ENCODE measurements around the gene TOMM6. TPM values are rescaled to one million over a fixed set of nuclear protein-coding genes. Genes with fewer than 3 reads are reported as not detected.

The TOMM6 gene
- polyA plus RNA-seq, 1 donor from 2014 or later = 184 TPM

DNA sequence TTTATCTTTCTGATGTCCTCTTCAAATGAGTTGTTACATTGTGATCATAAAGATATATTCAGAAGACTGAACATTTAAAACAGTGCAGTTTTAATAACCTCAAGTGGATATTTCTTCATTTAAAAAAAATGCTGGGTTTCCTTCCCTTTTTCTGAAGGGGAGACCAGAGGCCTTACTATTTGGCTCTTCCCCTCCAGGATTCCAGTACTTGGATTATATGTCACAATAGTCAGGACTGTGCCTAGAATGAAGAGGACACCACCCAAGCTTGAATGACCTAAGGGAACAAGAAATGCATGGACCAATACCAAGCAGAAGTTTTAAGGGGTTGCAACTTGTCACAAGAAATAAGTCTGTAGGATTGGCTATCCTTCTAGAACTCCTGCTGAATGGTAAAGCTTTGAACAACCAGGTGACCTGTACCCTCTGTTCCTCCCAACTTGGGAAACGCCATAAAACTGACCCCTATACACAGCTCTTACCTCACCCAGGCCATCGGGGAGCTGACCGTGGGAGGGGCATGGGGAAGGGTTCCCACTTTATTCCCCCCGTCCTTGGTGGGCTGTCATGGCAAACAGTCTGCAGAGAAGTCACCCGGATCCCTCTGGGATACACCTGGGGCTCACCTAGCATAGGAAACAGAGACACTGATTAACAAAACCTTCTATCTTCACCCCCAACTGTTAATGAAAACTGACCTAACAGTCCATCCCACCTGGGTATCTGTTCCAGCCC lies 9.8 kb upstream of the TOMM6 start:
- Histone ChIP-seq H3K9ac (ENCODE audit: low read length) (no peak overlapping the region), H3K4me3 (ENCODE audit: low read length) (no peak overlapping the region), H3K9me2 (ENCODE audit: insufficient read depth, low read length) (no peaks in the 10 kb centered on the region), H3K27me3 (ENCODE audit: insufficient read depth, low read depth, low read length) (no peaks in the 10 kb centered on the region), H3K36me3 (ENCODE audit: insufficient read depth, low read length) (no peaks in the 10 kb centered on the region), H2AFZ (ENCODE audit: low read depth, low read length) (no peak overlapping the region), H4K20me1 (ENCODE audit: insufficient read depth) (no peaks in the 10 kb centered on the region), H3K27ac (ENCODE audit: low read length) (no peak overlapping the region), H3K79me2 (replicated peaks; ENCODE audit: insufficient read depth, low read length) (no peaks in the 10 kb centered on the region), H3K9me3 (ENCODE audit: low read length) (no peaks in the 10 kb centered on the region), H3K4me2 (ENCODE audit: low read length) (no peak overlapping the region), H3F3A (ENCODE audit: insufficient read depth, low read length, poor library complexity, severe bottlenecking) (no peaks in the 10 kb centered on the region)
- TF ChIP-seq POLR2AphosphoS5 (IDR thresholded peaks at IDR 0.05) (no peak), REST (IDR thresholded peaks at IDR 0.05; ENCODE audit: borderline replicate concordance) (no peak), TAF1 (IDR thresholded peaks at IDR 0.05; ENCODE audit: low read depth) (no peak), RAD21 (conservative IDR thresholded peaks at IDR 0.05) (no peak), MXI1 (conservative IDR thresholded peaks at IDR 0.05; ENCODE audit: poor library complexity, severe bottlenecking) (no peak), SMC3 (conservative IDR thresholded peaks at IDR 0.05; ENCODE audit: poor library complexity) (no peak), EP300 (conservative IDR thresholded peaks at IDR 0.05; ENCODE audit: poor library complexity, severe bottlenecking) (no peak), EZH2 (IDR thresholded peaks at IDR 0.05; ENCODE audit: borderline replicate concordance, insufficient read depth, low read length, poor library complexity, severe bottlenecking) (no peak), CTCF (IDR thresholded peaks at IDR 0.05; ENCODE audit: poor library complexity, severe bottlenecking) (no peak)

DNA sequence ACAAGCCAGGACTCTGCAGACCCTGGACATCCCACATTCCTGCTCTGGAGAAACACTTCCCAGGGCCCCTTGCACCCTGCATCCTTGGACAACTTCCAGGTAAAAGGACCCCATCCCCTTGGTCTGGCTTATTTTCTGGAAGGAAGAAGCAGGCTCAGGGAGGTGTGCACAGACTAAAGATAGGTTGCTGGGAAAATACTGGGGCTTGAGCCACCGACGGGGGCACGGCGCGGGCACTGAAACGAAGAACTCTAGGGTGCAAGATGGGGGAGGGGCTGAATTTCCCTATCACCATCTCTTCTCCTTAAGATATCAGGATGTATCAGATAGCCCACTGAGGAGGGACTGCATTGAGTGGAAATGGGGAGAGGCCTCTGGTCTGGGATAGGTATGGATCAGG lies 8.6 kb upstream of the TOMM6 start:
- no peak overlapping the region for H3K27ac ChIP-seq (ENCODE audit: low read length)
- H3K9me3 ChIP-seq (ENCODE audit: low read length) = no peaks in the 10 kb centered on the region
- H3K36me3 ChIP-seq (ENCODE audit: insufficient read depth, low read length) = no peaks in the 10 kb centered on the region
- peak overlapping the region; percentile 79 for H3K9ac ChIP-seq (ENCODE audit: low read length)
- no peaks in the 10 kb centered on the region for H3K79me2 ChIP-seq (replicated peaks; ENCODE audit: insufficient read depth, low read length)
- H2AFZ ChIP-seq (ENCODE audit: low read depth, low read length) = peak overlapping the region; percentile 40
- no peaks in the 10 kb centered on the region for H3K9me2 ChIP-seq (ENCODE audit: insufficient read depth, low read length)
- no peaks in the 10 kb centered on the region for H3K27me3 ChIP-seq (ENCODE audit: insufficient read depth, low read depth, low read length)
- TF ChIP-seq EZH2 (IDR thresholded peaks at IDR 0.05; ENCODE audit: borderline replicate concordance, insufficient read depth, low read length, poor library complexity, severe bottlenecking) (no peak), MXI1 (conservative IDR thresholded peaks at IDR 0.05; ENCODE audit: poor library complexity, severe bottlenecking) (no peak), RAD21 (conservative IDR thresholded peaks at IDR 0.05) (no peak), REST (IDR thresholded peaks at IDR 0.05; ENCODE audit: borderline replicate concordance) (no peak), EP300 (conservative IDR thresholded peaks at IDR 0.05; ENCODE audit: poor library complexity, severe bottlenecking) (no peak), SMC3 (conservative IDR thresholded peaks at IDR 0.05; ENCODE audit: poor library complexity) (no peak), POLR2AphosphoS5 (IDR thresholded peaks at IDR 0.05) (no peak), TAF1 (IDR thresholded peaks at IDR 0.05; ENCODE audit: low read depth) (no peak), CTCF (IDR thresholded peaks at IDR 0.05; ENCODE audit: poor library complexity, severe bottlenecking) (no peak)
- no peaks in the 10 kb centered on the region for H4K20me1 ChIP-seq (ENCODE audit: insufficient read depth)
- H3F3A ChIP-seq (ENCODE audit: insufficient read depth, low read length, poor library complexity, severe bottlenecking) = no peaks in the 10 kb centered on the region
- peak overlapping the region; percentile 80 for H3K4me3 ChIP-seq (ENCODE audit: low read length)
- H3K4me2 ChIP-seq (ENCODE audit: low read length) = peak overlapping the region; percentile 81
